GM13976 (cell line): ENCODE measurements around the gene MLEC.

ENCODE experiments used
- DNase-seq: peaks from one replicate; pipeline ENCODE4 v3.0.0; 2012; ENCODE audit warnings: low spot score
- CTCF ChIP-seq: IDR thresholded peaks from 2 replicates; pipeline ENCODE4 v1.5.1; 2012; ENCODE audit warnings: borderline replicate concordance, mild to moderate bottlenecking; ENCODE audit not compliant: insufficient read depth; ENCODE audit errors: extremely low read depth, missing control alignments, control extremely low read depth
- in situ Hi-C: fragments of 300-500 bp; cut with MboI; formaldehyde crosslinking; loops from one replicate; pipeline ENCODE4 v1.12.0; 2022; ENCODE audit warnings: low sequenced_read_pairs, mixed read lengths, inconsistent platforms; ENCODE audit not compliant: unreplicated experiment

MLEC gene

GRCh38 chr12:120739821-120740613 lies 53.1 kb downstream of the MLEC start:
- no peak for TF ChIP-seq CTCF
- in situ Hi-C loops = no loop called here
- peak; percentile 30 for DNase-seq

GRCh38 chr12:120740871-120741270 lies 53.9 kb downstream of the MLEC start:
- no peak for TF ChIP-seq CTCF
- peak; percentile 24 for DNase-seq
- in situ Hi-C loops = no loop called here

GRCh38 chr12:120741476-120742421 lies 54.8 kb downstream of the MLEC start:
- DNase-seq = peak; percentile 35
- in situ Hi-C loops = no loop called here
- no peak for TF ChIP-seq CTCF

GRCh38 chr12:120744922-120745493 lies 58.1 kb downstream of the MLEC start:
- in situ Hi-C loops = no loop called here
- DNase-seq = no peak
- no peak for TF ChIP-seq CTCF

- DNase-seq = no peak
- TF ChIP-seq CTCF = no peak
- in situ Hi-C loops = no loop called here
These were observed 61.3 kb downstream of the MLEC start for GRCh38 chr12:120748242-120748641.

GRCh38 chr12:120749256-120749655 lies 62.3 kb downstream of the MLEC start:
- in situ Hi-C loops = no loop called here
- DNase-seq = no peak

More at GRCh38 chr12:120749256-120749655, 62.3 kb downstream of the MLEC start:
- no peak for TF ChIP-seq CTCF
